Lower leg skin (tissue), 4 donors: ENCODE results near the gene CASR. TPM values are rescaled to one million over a fixed set of nuclear protein-coding genes. Genes with fewer than 3 reads are reported as not detected.

ENCODE experiments used
- DNase-seq, 2 donors: peaks; one replicate each; pipeline ENCODE4 v3.0.0-alpha.2; 2019; ENCODE audit warnings: low spot score in 2 of 2
- H3K4me3 ChIP-seq: fragments of 200-600 bp; sonication (generic); 2 replicates; pipeline ENCODE4 v1.5.1; 2017; ENCODE audit warnings: mild to moderate bottlenecking, low read depth; ENCODE audit not compliant: poor library complexity, severe bottlenecking
- POLR2A ChIP-seq, 2 donors: fragments of 450-650 bp; IDR thresholded peaks; one replicate each; pipeline ENCODE4 v1.6.1; 2016 to 2017; ENCODE audit warnings: antibody characterized with exemption in 2 of 2, mild to moderate bottlenecking in 1 of 2, moderate library complexity in 1 of 2
- WGBS, 2 donors: methylation state at CpG; one replicate each; pipeline ENCODE4 v1.1.5; 2018; 5-methylcytosine and 5-hydroxymethylcytosine counted together
- intact Hi-C: fragments of 100-400 bp; cut with DNase I; formaldehyde crosslinking; loops from one replicate; pipeline ENCODE4 v1.15.0; 2023; ENCODE audit warnings: low total_unique reads
- total RNA-seq, 4 donors: library from RNA; depleted of rRNA; stranded (reverse); fragments of >200 nt; gene quantifications; one replicate each; pipeline ENCODE4 v1.1.0, GENCODE V29; 2016
- TF ChIP-seq, protein P1 (sequence below), 3 donors: fragments of 450-650 bp; IDR thresholded peaks; one replicate each; pipeline ENCODE4 v1.5.1; 2016; ENCODE audit warnings: antibody characterized with exemption in 3 of 3, mild to moderate bottlenecking in 3 of 3, moderate library complexity in 2 of 3

The CASR gene
- total RNA-seq, 4 donors from 2014 or later, result not detected

DNA sequence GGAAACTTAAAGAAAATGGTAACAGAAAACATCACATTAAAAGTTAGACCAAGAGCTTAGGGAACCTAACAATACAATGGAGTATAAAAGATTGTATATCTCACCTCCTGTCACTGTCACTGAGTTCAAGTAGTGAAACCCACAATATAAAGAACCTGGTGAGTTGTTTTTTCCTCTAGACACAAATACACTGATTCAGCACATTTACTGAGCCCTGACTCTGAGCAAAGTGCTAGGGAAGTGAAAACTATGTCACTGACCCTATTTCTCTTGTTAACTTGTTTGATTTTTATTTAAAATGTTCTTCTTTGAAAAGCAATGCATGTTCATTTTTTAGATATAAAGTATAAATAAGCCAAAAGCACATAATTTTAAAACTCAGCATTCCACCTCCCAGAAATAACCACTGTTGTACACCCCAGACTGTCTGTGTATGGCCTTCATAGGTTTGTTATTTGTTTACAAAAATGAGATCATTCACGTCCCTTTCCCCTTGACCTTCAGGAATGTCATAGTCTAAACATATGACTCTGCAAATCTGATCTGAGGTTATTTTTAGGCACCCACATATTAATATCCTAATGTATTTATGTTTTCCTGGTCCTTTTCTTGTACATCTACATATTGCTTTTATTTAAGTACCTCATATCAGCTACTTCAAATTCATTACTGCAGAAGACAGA, 72.4 kb downstream of the CASR start:
- TF ChIP-seq, protein P1, sequence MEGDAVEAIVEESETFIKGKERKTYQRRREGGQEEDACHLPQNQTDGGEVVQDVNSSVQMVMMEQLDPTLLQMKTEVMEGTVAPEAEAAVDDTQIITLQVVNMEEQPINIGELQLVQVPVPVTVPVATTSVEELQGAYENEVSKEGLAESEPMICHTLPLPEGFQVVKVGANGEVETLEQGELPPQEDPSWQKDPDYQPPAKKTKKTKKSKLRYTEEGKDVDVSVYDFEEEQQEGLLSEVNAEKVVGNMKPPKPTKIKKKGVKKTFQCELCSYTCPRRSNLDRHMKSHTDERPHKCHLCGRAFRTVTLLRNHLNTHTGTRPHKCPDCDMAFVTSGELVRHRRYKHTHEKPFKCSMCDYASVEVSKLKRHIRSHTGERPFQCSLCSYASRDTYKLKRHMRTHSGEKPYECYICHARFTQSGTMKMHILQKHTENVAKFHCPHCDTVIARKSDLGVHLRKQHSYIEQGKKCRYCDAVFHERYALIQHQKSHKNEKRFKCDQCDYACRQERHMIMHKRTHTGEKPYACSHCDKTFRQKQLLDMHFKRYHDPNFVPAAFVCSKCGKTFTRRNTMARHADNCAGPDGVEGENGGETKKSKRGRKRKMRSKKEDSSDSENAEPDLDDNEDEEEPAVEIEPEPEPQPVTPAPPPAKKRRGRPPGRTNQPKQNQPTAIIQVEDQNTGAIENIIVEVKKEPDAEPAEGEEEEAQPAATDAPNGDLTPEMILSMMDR (IDR thresholded peaks at IDR 0.05), result no peak
- TF ChIP-seq POLR2A (IDR thresholded peaks at IDR 0.05), result no peak
- 48 to 61% methylated on average over 1 of the region's 1 CpG for WGBS, 2 donors
- intact Hi-C loops, result no loop called here
- DNase-seq, result no peak
- H3K4me3 ChIP-seq, result no peak overlapping the region

DNA sequence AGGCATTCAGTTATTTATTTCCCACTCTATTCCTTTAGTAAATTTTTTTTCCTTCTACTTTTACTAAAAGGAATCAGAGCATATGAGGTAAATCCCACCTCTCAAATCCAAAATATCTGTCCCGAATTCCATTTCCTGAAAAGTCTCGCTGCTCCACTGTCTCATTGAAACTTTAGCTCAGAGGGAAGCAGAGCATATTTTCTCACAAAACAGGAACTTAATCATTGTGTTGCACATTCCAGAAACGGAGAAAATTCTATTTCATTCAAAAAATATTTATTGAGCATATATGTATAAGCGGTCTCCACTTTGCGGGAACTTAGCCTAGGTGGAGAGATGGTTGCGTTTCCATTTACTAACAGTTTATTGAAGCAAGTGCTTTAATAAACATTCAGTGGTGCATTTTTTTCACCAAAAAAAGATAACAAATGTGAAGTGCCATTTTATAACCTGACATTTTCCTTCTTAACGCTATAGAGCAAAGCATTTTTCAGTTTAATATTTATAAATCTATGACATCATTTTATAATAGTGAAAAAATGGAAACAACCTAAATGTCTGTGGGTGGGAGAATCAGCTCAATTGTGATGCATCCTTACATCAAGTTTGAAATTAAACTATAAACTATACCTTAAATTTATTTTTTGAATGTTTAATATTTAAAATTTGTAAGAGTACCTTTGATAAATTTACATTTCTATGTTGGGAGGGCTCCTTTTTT, 74.3 kb downstream of the CASR start:
- no peak overlapping the region for H3K4me3 ChIP-seq
- TF ChIP-seq, protein P1 (IDR thresholded peaks at IDR 0.05), result no peak
- no peak for TF ChIP-seq POLR2A (IDR thresholded peaks at IDR 0.05)
- no peak for DNase-seq
- WGBS, 2 donors, result 71 to 73% methylated on average over 7 of the region's 7 CpGs
- intact Hi-C loops, result no loop called here

DNA sequence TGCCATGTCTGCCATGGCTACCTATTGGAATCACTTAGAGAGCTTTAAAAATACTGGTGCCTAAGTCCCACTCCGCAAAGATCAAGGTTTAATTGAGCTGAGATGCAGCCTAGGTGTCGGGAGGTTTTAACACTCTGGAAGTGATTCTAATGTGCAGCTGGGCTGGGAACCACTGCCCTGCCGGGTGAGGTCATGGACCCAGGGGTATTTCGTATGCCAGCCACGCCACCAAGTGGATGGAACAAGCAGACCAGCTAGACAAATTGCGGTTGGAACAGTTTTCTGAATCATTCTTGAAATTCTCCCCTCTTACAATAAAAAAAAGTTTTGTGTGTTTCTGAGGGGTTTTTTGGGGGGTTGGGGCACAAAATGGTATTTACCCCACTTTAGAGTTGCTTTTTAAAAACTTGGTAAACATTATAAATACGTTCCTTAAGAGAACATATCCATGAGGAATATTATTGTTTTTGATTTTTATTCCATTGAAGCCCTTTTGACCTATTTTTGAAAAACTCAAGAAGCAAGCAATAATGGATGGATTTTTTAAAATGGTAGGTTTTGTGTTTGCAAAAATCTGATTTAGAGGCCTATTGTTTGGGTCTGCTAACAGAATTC, 75.4 kb downstream of the CASR start:
- TF ChIP-seq, protein P1 (IDR thresholded peaks at IDR 0.05), result no peak
- no peak for TF ChIP-seq POLR2A (IDR thresholded peaks at IDR 0.05)
- DNase-seq, result no peak

DNA sequence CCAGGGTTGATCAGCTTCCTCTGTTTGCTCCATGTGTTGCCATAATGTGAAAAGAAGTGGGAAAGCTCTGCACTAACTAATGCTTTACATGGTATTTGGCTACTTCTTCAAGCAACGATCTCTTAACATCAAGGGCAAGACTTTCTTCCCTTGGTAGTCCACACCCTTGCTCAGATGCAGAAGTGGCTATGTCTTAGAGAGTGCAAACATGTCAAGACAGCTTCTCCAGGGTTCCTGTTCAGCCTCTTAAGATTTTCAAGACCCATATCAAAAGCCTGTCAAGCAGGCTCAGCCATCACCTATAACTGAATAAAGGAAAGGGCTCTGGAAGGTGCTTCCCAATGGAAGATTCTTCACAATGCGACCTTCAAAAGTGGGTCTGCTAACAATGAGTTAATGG, 76.7 kb downstream of the CASR start:
- intact Hi-C loops, result no loop called here
- no peak overlapping the region for H3K4me3 ChIP-seq
- TF ChIP-seq, protein P1 (IDR thresholded peaks at IDR 0.05), result no peak
- no peak for TF ChIP-seq POLR2A (IDR thresholded peaks at IDR 0.05)
- DNase-seq, result no peak
- WGBS, 2 donors, result 58% methylated on average over 2 of the region's 2 CpGs

More for the DNA sequence above, 75.4 kb downstream of the CASR start:
- no peak overlapping the region for H3K4me3 ChIP-seq
- 13 to 24% methylated on average over 7 of the region's 7 CpGs for WGBS, 2 donors
- intact Hi-C loops, result no loop called here

DNA sequence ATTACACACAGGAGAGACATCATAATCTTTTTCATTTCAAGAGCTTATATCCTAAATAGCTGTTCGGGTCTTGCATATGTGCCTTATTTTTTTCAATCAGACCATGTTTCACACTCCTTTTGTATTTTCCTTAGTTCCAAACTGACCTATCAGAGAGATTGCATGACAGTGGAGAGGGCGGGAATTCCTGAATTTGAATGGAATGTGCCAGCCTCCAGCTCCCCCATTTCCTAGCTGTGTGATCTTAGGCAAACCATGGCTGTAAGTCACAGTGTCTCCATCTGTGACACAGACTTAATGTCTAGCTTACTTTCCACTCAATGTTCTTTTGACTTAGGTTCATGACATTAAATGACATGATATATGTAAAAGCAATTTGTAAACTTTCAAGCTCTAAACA, 79.6 kb downstream of the CASR start:
- TF ChIP-seq, protein P1 (IDR thresholded peaks at IDR 0.05), result no peak
- TF ChIP-seq POLR2A (IDR thresholded peaks at IDR 0.05), result no peak
- no peak for DNase-seq
- intact Hi-C loops, result no loop called here
- 86 to 89% methylated on average over 2 of the region's 2 CpGs for WGBS, 2 donors
- no peak overlapping the region for H3K4me3 ChIP-seq
